ENCODE data around the gene PAPSS2. TPM values are rescaled to one million over a fixed set of nuclear protein-coding genes. Genes with fewer than 3 reads are reported as not detected.
"Not testable (repeated sequence)": the region's sequence is repeated elsewhere in the genome, so short reads cannot be mapped to it uniquely, and the experiment has no call there.

The PAPSS2 gene
- not detected for total RNA-seq
- polyA plus RNA-seq: under 1 TPM in 3 of 4 donors, not detected in 1; 0.07 to 0.14 (median 0.08) TPM

GRCh38 chr10:87659571-87660483 is at the start of gene PAPSS2:
PAPSS2 (plus strand) TSS chr10:87659878; CDS start chr10:87659982, 104 bp downstream.
- Mint-ChIP-seq H3K4me3 (peak within 1 kb of the TSS; percentile 62 to 86 (median 77)), H3K36me3 (no peaks in the 10 kb centered on the region), H3K27me3 (peaks cover 75% of the 10 kb centered on the region), H3K4me1 (peaks cover 0 to 14% (median 8%) of the 10 kb centered on the region in 4 donors), H3K27ac (no peak within 1 kb of the TSS), H3K9me3 (peaks cover 0 to 3% (median 0%) of the 10 kb centered on the region in 7 donors)
- ATAC-seq (ENCODE audit: low read depth in 2 of 2) (peak; percentile 20 to 34), DNase-seq (peak in 1 of 3 donors; percentile 23)
- Histone ChIP-seq H3K27me3 (ENCODE audit: control insufficient read depth, insufficient read depth, low read length) (peaks cover 27% of the 10 kb centered on the region), H3K4me3 (ENCODE audit: low read depth, low read length) (peak within 1 kb of the TSS; percentile 41), H3K9me3 (ENCODE audit: control insufficient read depth in 2 of 2, low read length in 2 of 2) (no peaks in the 10 kb centered on the region), H3K27ac (ENCODE audit: insufficient read depth, low read length, poor library complexity, severe bottlenecking) (no peak within 1 kb of the TSS), H3K36me3 (ENCODE audit: control insufficient read depth, insufficient read depth, low read length) (no peaks in the 10 kb centered on the region), H3K4me1 (ENCODE audit: control insufficient read depth, insufficient read depth, low read length, poor library complexity, severe bottlenecking) (peaks cover 9% of the 10 kb centered on the region)

GRCh38 chr10:87611341-87611740 is 48.3 kb upstream of the PAPSS2 start:
- not testable (repeated sequence) for DNase-seq; H3K9me3 ChIP-seq (ENCODE audit: control insufficient read depth in 2 of 2, low read length in 2 of 2); H3K4me3 Mint-ChIP-seq; H3K27ac Mint-ChIP-seq; H3K36me3 Mint-ChIP-seq; H3K27ac ChIP-seq (ENCODE audit: insufficient read depth, low read length, poor library complexity, severe bottlenecking); H3K36me3 ChIP-seq (ENCODE audit: control insufficient read depth, insufficient read depth, low read length); ATAC-seq (ENCODE audit: low read depth in 2 of 2); H3K27me3 ChIP-seq (ENCODE audit: control insufficient read depth, insufficient read depth, low read length); H3K4me3 ChIP-seq (ENCODE audit: low read depth, low read length); H3K4me1 ChIP-seq (ENCODE audit: control insufficient read depth, insufficient read depth, low read length, poor library complexity, severe bottlenecking); H3K9me3 Mint-ChIP-seq; H3K4me1 Mint-ChIP-seq
- peaks cover 23% of the 10 kb centered on the region for H3K27me3 Mint-ChIP-seq

- no peaks in the 10 kb centered on the region for H3K36me3 ChIP-seq (ENCODE audit: control insufficient read depth, insufficient read depth, low read length)
- Mint-ChIP-seq H3K9me3 (peaks cover 0 to 6% (median 0%) of the 10 kb centered on the region in 7 donors), H3K27me3 (peaks cover 24% of the 10 kb centered on the region), H3K4me1 (no peaks in the 10 kb centered on the region), H3K27ac (no peak overlapping the region), H3K36me3 (no peaks in the 10 kb centered on the region), H3K4me3 (no peak overlapping the region)
- DNase-seq (no peak), ATAC-seq (ENCODE audit: low read depth in 2 of 2) (no peak)
- H3K9me3 ChIP-seq (ENCODE audit: control insufficient read depth in 2 of 2, low read length in 2 of 2): no peaks in the 10 kb centered on the region
- no peak overlapping the region for H3K4me3 ChIP-seq (ENCODE audit: low read depth, low read length)
- H3K27me3 ChIP-seq (ENCODE audit: control insufficient read depth, insufficient read depth, low read length): no peaks in the 10 kb centered on the region
- H3K4me1 ChIP-seq (ENCODE audit: control insufficient read depth, insufficient read depth, low read length, poor library complexity, severe bottlenecking): no peaks in the 10 kb centered on the region
- H3K27ac ChIP-seq (ENCODE audit: insufficient read depth, low read length, poor library complexity, severe bottlenecking): no peak overlapping the region
Measured at GRCh38 chr10:87612115-87612514, 47.6 kb upstream of the PAPSS2 start.

DNA sequence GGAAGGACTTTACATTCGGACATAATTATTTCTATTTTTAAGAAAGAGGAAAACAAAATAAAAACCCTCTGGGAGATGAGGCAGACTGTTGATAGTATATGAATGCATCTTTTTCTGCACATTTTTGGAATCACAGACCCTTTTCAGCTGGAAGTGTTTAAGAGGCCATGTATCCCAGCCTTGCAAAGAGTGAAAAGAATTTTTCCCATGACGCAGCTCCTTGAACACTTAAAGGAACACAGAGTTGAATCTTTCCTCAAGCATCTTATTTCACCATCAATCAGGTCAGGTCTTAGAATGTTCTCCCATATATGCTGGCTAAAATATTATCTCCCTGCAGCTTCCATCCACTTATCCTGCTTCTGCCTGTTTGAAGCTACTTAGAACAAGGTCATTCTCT is 45.9 kb upstream of the PAPSS2 start:
- no peaks in the 10 kb centered on the region for H3K36me3 Mint-ChIP-seq
- Histone ChIP-seq H3K4me3 (ENCODE audit: low read depth, low read length) (no peak overlapping the region), H3K27me3 (ENCODE audit: control insufficient read depth, insufficient read depth, low read length) (no peaks in the 10 kb centered on the region), H3K4me1 (ENCODE audit: control insufficient read depth, insufficient read depth, low read length, poor library complexity, severe bottlenecking) (no peaks in the 10 kb centered on the region), H3K36me3 (ENCODE audit: control insufficient read depth, insufficient read depth, low read length) (no peaks in the 10 kb centered on the region), H3K9me3 (ENCODE audit: control insufficient read depth in 2 of 2, low read length in 2 of 2) (no peaks in the 10 kb centered on the region), H3K27ac (ENCODE audit: insufficient read depth, low read length, poor library complexity, severe bottlenecking) (no peak overlapping the region)
- ATAC-seq (ENCODE audit: low read depth in 2 of 2) (no peak), DNase-seq (no peak)
- H3K9me3 Mint-ChIP-seq: peaks cover 0 to 6% (median 0%) of the 10 kb centered on the region in 7 donors
- no peaks in the 10 kb centered on the region for H3K4me1 Mint-ChIP-seq
- H3K27me3 Mint-ChIP-seq: peaks cover 25% of the 10 kb centered on the region
- H3K4me3 Mint-ChIP-seq: no peak overlapping the region
- no peak overlapping the region for H3K27ac Mint-ChIP-seq

DNA sequence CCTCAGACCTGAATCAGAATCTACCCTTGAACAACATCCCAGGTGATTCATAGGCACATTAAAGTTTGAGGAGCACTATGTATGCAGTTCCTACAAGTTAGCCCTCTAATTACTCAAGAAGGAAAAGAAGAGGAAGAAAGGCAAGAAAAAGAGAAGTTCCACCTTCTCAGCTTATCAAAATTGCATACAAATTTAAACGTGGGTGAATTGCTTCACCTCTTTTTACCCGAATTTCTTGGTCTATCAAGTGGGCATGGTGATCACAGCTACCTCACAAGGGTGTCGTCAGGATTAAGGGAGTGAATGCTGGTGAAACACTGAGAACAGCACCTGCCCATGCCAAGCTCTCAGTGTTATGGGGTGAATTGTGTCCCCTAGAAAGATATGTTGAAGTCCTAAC is 43.8 kb upstream of the PAPSS2 start:
- DNase-seq: no peak
- Mint-ChIP-seq H3K4me3 (no peak overlapping the region), H3K27ac (no peak overlapping the region), H3K27me3 (peaks cover 24% of the 10 kb centered on the region), H3K36me3 (no peaks in the 10 kb centered on the region), H3K9me3 (peaks cover 0 to 6% (median 2%) of the 10 kb centered on the region in 7 donors), H3K4me1 (no peaks in the 10 kb centered on the region)
- H3K4me1 ChIP-seq (ENCODE audit: control insufficient read depth, insufficient read depth, low read length, poor library complexity, severe bottlenecking): no peaks in the 10 kb centered on the region
- ATAC-seq (ENCODE audit: low read depth in 2 of 2): no peak
- no peak overlapping the region for H3K27ac ChIP-seq (ENCODE audit: insufficient read depth, low read length, poor library complexity, severe bottlenecking)
- no peaks in the 10 kb centered on the region for H3K9me3 ChIP-seq (ENCODE audit: control insufficient read depth in 2 of 2, low read length in 2 of 2)
- H3K36me3 ChIP-seq (ENCODE audit: control insufficient read depth, insufficient read depth, low read length): no peaks in the 10 kb centered on the region
- H3K27me3 ChIP-seq (ENCODE audit: control insufficient read depth, insufficient read depth, low read length): peaks cover 3% of the 10 kb centered on the region
- no peak overlapping the region for H3K4me3 ChIP-seq (ENCODE audit: low read depth, low read length)

- Histone ChIP-seq H3K36me3 (ENCODE audit: control insufficient read depth, insufficient read depth, low read length) (no peaks in the 10 kb centered on the region), H3K9me3 (ENCODE audit: control insufficient read depth in 2 of 2, low read length in 2 of 2) (no peaks in the 10 kb centered on the region), H3K4me3 (ENCODE audit: low read depth, low read length) (no peak overlapping the region), H3K4me1 (ENCODE audit: control insufficient read depth, insufficient read depth, low read length, poor library complexity, severe bottlenecking) (no peaks in the 10 kb centered on the region), H3K27me3 (ENCODE audit: control insufficient read depth, insufficient read depth, low read length) (peaks cover 3% of the 10 kb centered on the region), H3K27ac (ENCODE audit: insufficient read depth, low read length, poor library complexity, severe bottlenecking) (no peak overlapping the region)
- DNase-seq (no peak), ATAC-seq (ENCODE audit: low read depth in 2 of 2) (no peak)
- Mint-ChIP-seq H3K4me3 (no peak overlapping the region), H3K4me1 (no peaks in the 10 kb centered on the region), H3K27ac (no peak overlapping the region), H3K36me3 (no peaks in the 10 kb centered on the region), H3K9me3 (peaks cover 0 to 3% (median 0%) of the 10 kb centered on the region in 7 donors), H3K27me3 (peaks cover 25% of the 10 kb centered on the region)
Measured at GRCh38 chr10:87617503-87617902, 42.2 kb upstream of the PAPSS2 start.

DNA sequence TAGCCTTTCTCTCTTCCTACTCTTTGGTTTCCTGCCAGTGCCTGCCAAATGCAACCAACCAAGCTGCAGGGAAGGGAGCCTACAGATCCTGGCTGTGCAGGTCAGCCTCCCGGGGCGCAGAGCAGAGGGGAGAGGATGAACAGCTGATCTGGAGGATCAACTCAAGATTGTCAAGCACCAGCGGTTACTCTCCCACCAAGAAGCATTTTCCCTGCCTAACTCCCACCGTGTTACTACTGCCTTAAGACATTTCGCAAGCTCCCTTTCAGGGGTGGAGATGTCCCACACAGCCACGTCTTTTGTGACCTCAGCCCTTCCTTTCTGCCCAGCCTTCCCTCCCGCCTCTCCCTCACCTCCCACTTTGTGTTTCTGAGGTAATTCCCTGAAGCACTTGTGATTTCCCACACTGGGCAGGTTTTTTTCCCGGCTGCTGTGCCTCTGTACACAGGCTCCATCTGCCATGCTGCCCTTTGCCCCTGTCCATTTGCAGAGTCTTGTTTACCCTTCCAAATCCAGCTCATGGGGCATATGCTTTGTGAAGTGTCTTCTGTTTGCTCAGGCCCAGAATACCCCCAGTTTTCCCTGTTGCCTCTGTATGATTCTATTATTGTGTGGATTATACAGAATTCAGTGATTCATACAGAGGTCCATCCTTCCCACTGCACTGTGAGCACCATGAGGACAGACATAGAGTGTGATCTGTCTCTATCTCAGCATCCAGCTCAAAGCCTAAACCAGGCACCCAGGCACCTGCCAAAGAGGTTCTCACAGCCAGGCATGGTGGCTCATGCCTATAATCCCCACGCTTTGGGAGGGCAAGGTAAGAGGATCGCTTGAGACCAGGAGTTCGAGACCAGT is 40.9 kb upstream of the PAPSS2 start:
- DNase-seq (no peak), ATAC-seq (ENCODE audit: low read depth in 2 of 2) (no peak)
- no peak overlapping the region for H3K4me3 Mint-ChIP-seq
- H3K4me1 ChIP-seq (ENCODE audit: control insufficient read depth, insufficient read depth, low read length, poor library complexity, severe bottlenecking): no peaks in the 10 kb centered on the region
- no peaks in the 10 kb centered on the region for H3K36me3 Mint-ChIP-seq
- H3K36me3 ChIP-seq (ENCODE audit: control insufficient read depth, insufficient read depth, low read length): no peaks in the 10 kb centered on the region
- H3K27me3 Mint-ChIP-seq: peaks cover 29% of the 10 kb centered on the region
- no peaks in the 10 kb centered on the region for H3K4me1 Mint-ChIP-seq
- H3K27ac Mint-ChIP-seq: no peak overlapping the region
- H3K4me3 ChIP-seq (ENCODE audit: low read depth, low read length): no peak overlapping the region
- H3K9me3 Mint-ChIP-seq: peaks cover 0 to 3% (median 0%) of the 10 kb centered on the region in 7 donors
- H3K27me3 ChIP-seq (ENCODE audit: control insufficient read depth, insufficient read depth, low read length): peaks cover 6% of the 10 kb centered on the region
- no peaks in the 10 kb centered on the region for H3K9me3 ChIP-seq (ENCODE audit: control insufficient read depth in 2 of 2, low read length in 2 of 2)
- no peak overlapping the region for H3K27ac ChIP-seq (ENCODE audit: insufficient read depth, low read length, poor library complexity, severe bottlenecking)

Measured in CD4-positive, CD25-positive, alpha-beta regulatory T cell (primary cell).